Renal cortical epithelial cell (primary cell): Measurements from ENCODE around the gene ERCC1. TPM values are rescaled to one million over a fixed set of nuclear protein-coding genes. Genes with fewer than 3 reads are reported as not detected.
"Not testable (repeated sequence)": the region's sequence is repeated elsewhere in the genome, so short reads cannot be mapped to it uniquely, and the experiment has no call there.

Experiments used
- DNase-seq: peaks from one replicate; pipeline ENCODE4 v3.0.0-alpha.2; 2011; ENCODE audit warnings: low read depth
- total RNA-seq: library from RNA; depleted of rRNA; stranded (reverse); fragments of >200 nt; gene quantifications from 2 replicates; pipeline ENCODE4 v1.2.3, GENCODE V29; 2014

Gene ERCC1
- total RNA-seq, 1 donor from 2014 or later, result 41.9 TPM

- DNase-seq, result peak; percentile 97
Measured at GRCh38 chr19:45455707-45456499, 32.2 kb upstream of the ERCC1 start.

GRCh38 chr19:45451850-45452387 is 28.2 kb upstream of the ERCC1 start:
- DNase-seq, result no peak

- peak; percentile 69 for DNase-seq
Measured at GRCh38 chr19:45451131-45451849, 27.6 kb upstream of the ERCC1 start.

- DNase-seq, result no peak
Measured at GRCh38 chr19:45450012-45450333, 26.3 kb upstream of the ERCC1 start.

- DNase-seq, result no peak
Measured at GRCh38 chr19:45448887-45449299, 25.2 kb upstream of the ERCC1 start.

GRCh38 chr19:45448425-45448756 is 24.7 kb upstream of the ERCC1 start:
- DNase-seq, result no peak

GRCh38 chr19:45446944-45447343 is 23.2 kb upstream of the ERCC1 start:
- DNase-seq, result no peak

GRCh38 chr19:45446295-45446694 is 22.6 kb upstream of the ERCC1 start:
- peak; percentile 69 for DNase-seq

- no peak for DNase-seq
Measured at GRCh38 chr19:45445139-45445538, 21.4 kb upstream of the ERCC1 start.

GRCh38 chr19:45444318-45445041 is 20.8 kb upstream of the ERCC1 start:
- DNase-seq, result peak; percentile 63

- peak; percentile 75 for DNase-seq
Measured at GRCh38 chr19:45443462-45444317, 20.0 kb upstream of the ERCC1 start.

GRCh38 chr19:45442778-45443461 is 19.2 kb upstream of the ERCC1 start:
- DNase-seq, result no peak

GRCh38 chr19:45442408-45442777 is 18.7 kb upstream of the ERCC1 start:
- DNase-seq, result no peak

- no peak for DNase-seq
Measured at GRCh38 chr19:45440873-45441654, 17.3 kb upstream of the ERCC1 start.

GRCh38 chr19:45440259-45440638 is 16.5 kb upstream of the ERCC1 start:
- no peak for DNase-seq

- DNase-seq, result no peak
Measured at GRCh38 chr19:45439569-45440258, 16.0 kb upstream of the ERCC1 start.

- DNase-seq, result no peak
Measured at GRCh38 chr19:45439190-45439568, 15.5 kb upstream of the ERCC1 start.

- DNase-seq, result no peak
Measured at GRCh38 chr19:45437328-45437727, 13.6 kb upstream of the ERCC1 start.

- not testable (repeated sequence) for DNase-seq
Measured at GRCh38 chr19:45432543-45432942, 8.8 kb upstream of the ERCC1 start.

- not testable (repeated sequence) for DNase-seq
Measured at GRCh38 chr19:45431008-45431407, 7.3 kb upstream of the ERCC1 start.
